Measurements from ENCODE around the gene DNAJC1. TPM values are rescaled to one million over a fixed set of nuclear protein-coding genes. Genes with fewer than 3 reads are reported as not detected.

DNAJC1 gene
- total and polyA plus RNA-seq, 10 of the 15 experiments (the other 5 are each of a cell fraction or from before 2014, with no cell fraction given), result 2.5 to 39.3 (median 20.4) TPM

DNA sequence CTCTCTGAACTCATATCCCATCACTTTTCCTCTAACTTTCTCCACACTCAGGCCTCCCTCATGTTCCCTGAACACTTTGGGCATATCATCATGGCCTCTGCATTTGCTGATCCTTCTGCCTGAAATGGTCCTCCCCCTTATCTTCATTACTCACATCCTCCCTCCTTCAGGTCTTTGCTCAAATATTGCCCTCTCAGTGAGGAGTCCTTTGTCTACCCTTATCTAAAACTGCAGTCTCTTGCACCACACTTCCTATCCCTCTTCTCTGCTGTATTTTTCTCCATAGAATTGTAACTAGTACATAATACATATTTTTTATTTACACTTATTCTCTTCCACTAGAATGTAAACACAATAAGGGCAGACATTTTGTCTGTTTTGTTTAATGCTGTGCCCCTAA is 41.7 kb downstream of the DNAJC1 start:
- Histone ChIP-seq H4K20me1 (ENCODE audit: control insufficient read depth, insufficient read depth) (no peaks in the 10 kb centered on the region), H3K27ac (ENCODE audit: control insufficient read depth, insufficient read depth) (no peak overlapping the region), H3K4me3 (no peak overlapping the region), H3K36me3 (ENCODE audit: control insufficient read depth in 2 of 2, insufficient read depth in 2 of 2, low read length in 1 of 2) (no peaks in the 10 kb centered on the region), H3K4me1 (ENCODE audit: control insufficient read depth, insufficient read depth, low read length) (no peaks in the 10 kb centered on the region), H3K4me2 (ENCODE audit: control insufficient read depth, insufficient read depth) (no peak overlapping the region), H3K9me3 (replicated peaks; ENCODE audit: control insufficient read depth, insufficient read depth, low read length) (no peaks in the 10 kb centered on the region; the same call in 1 of the 3 replicates), H3K9ac (ENCODE audit: control insufficient read depth, insufficient read depth, low read length) (no peak overlapping the region), H2AFZ (ENCODE audit: control insufficient read depth, low read depth, low read length) (no peak overlapping the region), H3K79me2 (ENCODE audit: control insufficient read depth, insufficient read depth, low read length) (no peaks in the 10 kb centered on the region; the same call in 1 of the 2 replicates), H3K27me3 (replicated peaks in 1 of 2; ENCODE audit: control insufficient read depth in 2 of 2, insufficient read depth in 2 of 2, low read length in 1 of 2) (no peaks in the 10 kb centered on the region)
- BruUV-seq (replicated peaks), result no TSS peak
- DNase-seq (ENCODE audit: low read depth, low spot score), result no peak
- no peak for FAIRE-seq
- ChIA-PET CTCF (interaction anchor here (0.9 kb wide), 1 partner anchor 31 kb away, joined by 4 read pairs; no protein-coding TSS in a partner anchor), RAD21 (ENCODE audit: unreplicated experiment) (interaction anchor here (0.7 kb wide), 1 partner anchor 771 kb away, joined by 4 read pairs; no protein-coding TSS in a partner anchor), SMC1A (ENCODE audit: uncharacterized antibody, unreplicated experiment) (interaction anchor here (0.6 kb wide), 2 partner anchors 268 to 623 kb away, joined by 3 read pairs; no protein-coding TSS in a partner anchor), POLR2A (no interaction called here)
- TF ChIP-seq SIX5 (IDR thresholded peaks at IDR 0.05; ENCODE audit: low read depth, low read length, severe bottlenecking), result no peak
- no peak for TF ChIP-seq NR2C1 (IDR thresholded peaks at IDR 0.05)
- TF ChIP-seq, protein P1, sequence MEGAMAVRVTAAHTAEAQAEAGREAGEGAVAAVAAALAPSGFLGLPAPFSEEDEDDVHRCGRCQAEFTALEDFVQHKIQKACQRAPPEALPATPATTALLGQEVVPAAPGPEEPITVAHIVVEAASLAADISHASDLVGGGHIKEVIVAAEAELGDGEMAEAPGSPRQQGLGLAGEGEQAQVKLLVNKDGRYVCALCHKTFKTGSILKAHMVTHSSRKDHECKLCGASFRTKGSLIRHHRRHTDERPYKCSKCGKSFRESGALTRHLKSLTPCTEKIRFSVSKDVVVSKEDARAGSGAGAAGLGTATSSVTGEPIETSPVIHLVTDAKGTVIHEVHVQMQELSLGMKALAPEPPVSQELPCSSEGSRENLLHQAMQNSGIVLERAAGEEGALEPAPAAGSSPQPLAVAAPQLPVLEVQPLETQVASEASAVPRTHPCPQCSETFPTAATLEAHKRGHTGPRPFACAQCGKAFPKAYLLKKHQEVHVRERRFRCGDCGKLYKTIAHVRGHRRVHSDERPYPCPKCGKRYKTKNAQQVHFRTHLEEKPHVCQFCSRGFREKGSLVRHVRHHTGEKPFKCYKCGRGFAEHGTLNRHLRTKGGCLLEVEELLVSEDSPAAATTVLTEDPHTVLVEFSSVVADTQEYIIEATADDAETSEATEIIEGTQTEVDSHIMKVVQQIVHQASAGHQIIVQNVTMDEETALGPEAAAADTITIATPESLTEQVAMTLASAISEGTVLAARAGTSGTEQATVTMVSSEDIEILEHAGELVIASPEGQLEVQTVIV (IDR thresholded peaks at IDR 0.05; ENCODE audit: borderline replicate concordance, partially characterized antibody), result no peak
- TF ChIP-seq ASH2L (IDR thresholded peaks at IDR 0.05; ENCODE audit: borderline replicate concordance, low read depth), result no peak
- no peak for TF ChIP-seq CHD1 (IDR thresholded peaks at IDR 0.05; ENCODE audit: low read depth, low read length)
- TF ChIP-seq CHD4 (IDR thresholded peaks at IDR 0.05), result no peak
- no peak for TF ChIP-seq EGR1 (IDR thresholded peaks at IDR 0.05; ENCODE audit: borderline replicate concordance in 1 of 2, low read depth in 2 of 2, low read length in 2 of 2)
- no peak for TF ChIP-seq RBBP5 (conservative IDR thresholded peaks at IDR 0.05)
- TF ChIP-seq GABPA (IDR thresholded peaks at IDR 0.05; ENCODE audit: low read depth), result no peak
- no peak for TF ChIP-seq YBX1 (IDR thresholded peaks at IDR 0.05)
- ATAC-seq, result peak; percentile 44; the same call in 2 of the 3 replicates
- intact Hi-C loops (cut with micrococcal nuclease; ENCODE audit: unreplicated experiment) (no loop called here), in situ Hi-C loops (cut with MboI) (loop anchor here (25.0 kb wide), 1 partner anchor 875 kb away; no protein-coding TSS in a partner anchor)

Measured in GM12878 (cell line).